Muscle layer of duodenum (tissue), 2 donors: ENCODE results near the gene MRPL39.

Source experiments
- H3K27ac ChIP-seq: one replicate; pipeline ENCODE4 v1.7.0; 2013; ENCODE audit warnings: mild to moderate bottlenecking, low read length
- H3K27me3 ChIP-seq: one replicate; pipeline ENCODE4 v1.7.0; 2013; ENCODE audit warnings: low read depth, mild to moderate bottlenecking, control low read depth, low read length
- H3K36me3 ChIP-seq, 2 donors: one replicate each; pipeline ENCODE4 v1.7.0; 2013; ENCODE audit warnings: low read length in 2 of 2, control low read depth in 1 of 2, mild to moderate bottlenecking in 1 of 2; ENCODE audit not compliant: insufficient read depth in 2 of 2, control insufficient read depth in 1 of 2
- H3K4me1 ChIP-seq, 2 donors: one replicate each; pipeline ENCODE4 v1.7.0; 2013; ENCODE audit warnings: low read length in 2 of 2, mild to moderate bottlenecking in 2 of 2, control low read depth in 1 of 2, moderate library complexity in 1 of 2; ENCODE audit not compliant: insufficient read depth in 2 of 2, control insufficient read depth in 1 of 2
- H3K4me3 ChIP-seq, 2 donors: one replicate each; pipeline ENCODE4 v1.7.0; 2013; ENCODE audit warnings: low read length in 2 of 2, low read depth in 1 of 2, mild to moderate bottlenecking in 1 of 2
- H3K9me3 ChIP-seq, 2 donors: one replicate each; pipeline ENCODE4 v1.7.0; 2013; ENCODE audit warnings: low read length in 2 of 2, control low read depth in 1 of 2, mild to moderate bottlenecking in 1 of 2; ENCODE audit not compliant: control insufficient read depth in 1 of 2
- donor health status: healthy.

Gene MRPL39

GRCh38 chr21:25557180-25557579 is 50.1 kb downstream of the MRPL39 start:
- no peaks in the 10 kb centered on the region for H3K36me3 ChIP-seq
- H3K4me3 ChIP-seq = no peak overlapping the region
- H3K27ac ChIP-seq = no peak overlapping the region
- H3K9me3 ChIP-seq = no peaks in the 10 kb centered on the region
- no peaks in the 10 kb centered on the region for H3K27me3 ChIP-seq
- H3K4me1 ChIP-seq = peaks cover 0 to 2% of the 10 kb centered on the region in 2 donors

GRCh38 chr21:25556091-25556490 is 51.2 kb downstream of the MRPL39 start:
- H3K9me3 ChIP-seq = no peaks in the 10 kb centered on the region

GRCh38 chr21:25555492-25555891 is 51.8 kb downstream of the MRPL39 start:
- no peaks in the 10 kb centered on the region for H3K9me3 ChIP-seq
- H3K27me3 ChIP-seq = no peaks in the 10 kb centered on the region
- no peaks in the 10 kb centered on the region for H3K36me3 ChIP-seq
- no peak overlapping the region for H3K4me3 ChIP-seq
- no peaks in the 10 kb centered on the region for H3K4me1 ChIP-seq
- no peak overlapping the region for H3K27ac ChIP-seq

More at GRCh38 chr21:25556091-25556490, 51.2 kb downstream of the MRPL39 start:
- no peak overlapping the region for H3K4me3 ChIP-seq
- no peaks in the 10 kb centered on the region for H3K4me1 ChIP-seq
- H3K27ac ChIP-seq = no peak overlapping the region
- H3K36me3 ChIP-seq = no peaks in the 10 kb centered on the region
- no peaks in the 10 kb centered on the region for H3K27me3 ChIP-seq

- H3K9me3 ChIP-seq = no peaks in the 10 kb centered on the region
- H3K4me1 ChIP-seq = no peaks in the 10 kb centered on the region
- H3K4me3 ChIP-seq = no peak overlapping the region
- no peaks in the 10 kb centered on the region for H3K36me3 ChIP-seq
- H3K27ac ChIP-seq = no peak overlapping the region
- H3K27me3 ChIP-seq = no peaks in the 10 kb centered on the region
These were observed 54.4 kb downstream of the MRPL39 start for GRCh38 chr21:25552856-25553255.

- Histone ChIP-seq H3K27me3 (no peaks in the 10 kb centered on the region), H3K4me1 (no peaks in the 10 kb centered on the region), H3K4me3 (no peak overlapping the region), H3K27ac (no peak overlapping the region), H3K9me3 (no peaks in the 10 kb centered on the region), H3K36me3 (no peaks in the 10 kb centered on the region)
These were observed 55.7 kb downstream of the MRPL39 start for GRCh38 chr21:25551569-25551968.

- H3K4me3 ChIP-seq = no peak overlapping the region
- no peaks in the 10 kb centered on the region for H3K27me3 ChIP-seq
These were observed 56.7 kb downstream of the MRPL39 start for GRCh38 chr21:25550352-25551120.

GRCh38 chr21:25541042-25541441 is 66.2 kb downstream of the MRPL39 start:
- no peaks in the 10 kb centered on the region for H3K36me3 ChIP-seq
- peaks cover 5 to 20% of the 10 kb centered on the region in 2 donors for H3K9me3 ChIP-seq
- H3K27ac ChIP-seq = no peak overlapping the region
- H3K4me1 ChIP-seq = no peaks in the 10 kb centered on the region
- H3K27me3 ChIP-seq = no peaks in the 10 kb centered on the region
- no peak overlapping the region for H3K4me3 ChIP-seq

More at GRCh38 chr21:25550352-25551120, 56.7 kb downstream of the MRPL39 start:
- Histone ChIP-seq H3K4me1 (no peaks in the 10 kb centered on the region), H3K9me3 (no peaks in the 10 kb centered on the region), H3K36me3 (no peaks in the 10 kb centered on the region), H3K27ac (no peak overlapping the region)

- H3K27me3 ChIP-seq = no peaks in the 10 kb centered on the region
- no peak overlapping the region for H3K27ac ChIP-seq
- peak overlapping the region in 1 of 2 donors; percentile 8 for H3K4me3 ChIP-seq
- H3K4me1 ChIP-seq = no peaks in the 10 kb centered on the region
- no peaks in the 10 kb centered on the region for H3K36me3 ChIP-seq
- peaks cover 5 to 20% of the 10 kb centered on the region in 2 donors for H3K9me3 ChIP-seq
These were observed 67.7 kb downstream of the MRPL39 start for GRCh38 chr21:25539606-25540005.

GRCh38 chr21:25537174-25537573 is 70.1 kb downstream of the MRPL39 start:
- H3K4me3 ChIP-seq = no peak overlapping the region
- no peaks in the 10 kb centered on the region for H3K36me3 ChIP-seq
- H3K27me3 ChIP-seq = no peaks in the 10 kb centered on the region
- H3K4me1 ChIP-seq = no peaks in the 10 kb centered on the region
- no peak overlapping the region for H3K27ac ChIP-seq
- H3K9me3 ChIP-seq = peaks cover 5 to 20% of the 10 kb centered on the region in 2 donors

GRCh38 chr21:25536752-25537151 is 70.5 kb downstream of the MRPL39 start:
- no peaks in the 10 kb centered on the region for H3K27me3 ChIP-seq
- H3K36me3 ChIP-seq = no peaks in the 10 kb centered on the region
- H3K27ac ChIP-seq = no peak overlapping the region
- no peaks in the 10 kb centered on the region for H3K4me1 ChIP-seq
- H3K9me3 ChIP-seq = peaks cover 5 to 20% of the 10 kb centered on the region in 2 donors
- H3K4me3 ChIP-seq = no peak overlapping the region

- H3K4me1 ChIP-seq = no peaks in the 10 kb centered on the region
- H3K27ac ChIP-seq = no peak overlapping the region
- H3K9me3 ChIP-seq = peaks cover 5 to 20% of the 10 kb centered on the region in 2 donors
- no peaks in the 10 kb centered on the region for H3K27me3 ChIP-seq
- no peak overlapping the region for H3K4me3 ChIP-seq
- H3K36me3 ChIP-seq = no peaks in the 10 kb centered on the region
These were observed 71.4 kb downstream of the MRPL39 start for GRCh38 chr21:25535849-25536248.
